GM12878 (cell line): Measurements from ENCODE around the gene CNNM2. TPM values are rescaled to one million over a fixed set of nuclear protein-coding genes. Genes with fewer than 3 reads are reported as not detected.

Source experiments
- ATAC-seq: fragments of 200-7000 bp; cut with Tn5 transposase; 3 replicates; pipeline ENCODE4 v1.9.1; 2020; ENCODE audit warnings: mild to moderate bottlenecking, moderate library complexity
- BruUV-seq: library from RNA; stranded (reverse); fragments of 400-500 nt; replicated peaks from 2 replicates; lab custom pipeline; 2021; lab: Mats Ljungman, UMichigan
- CTCF ChIA-PET: fragments of 300-600 bp; sonication (Branson Sonifier 250); formaldehyde crosslinking; extraction: SDS; loops from one replicate; lab custom pipeline; 2021; ENCODE audit warnings: inconsistent platforms; lab: Yijun Ruan, JAX
- POLR2A ChIA-PET: fragments of 350-600 bp; formaldehyde crosslinking; extraction: SDS; loops from one replicate; lab custom pipeline; 2021; ENCODE audit warnings: inconsistent platforms; lab: Charles Lee
- RAD21 ChIA-PET: fragments of 300-600 bp; sonication (Branson Sonifier 250); formaldehyde crosslinking; loops from one replicate; lab custom pipeline; 2023; ENCODE audit warnings: antibody characterized with exemption; ENCODE audit not compliant: unreplicated experiment; lab: Charles Lee
- SMC1A ChIA-PET: fragments of 300-600 bp; sonication (Branson Sonifier 250); formaldehyde crosslinking; loops from one replicate; lab custom pipeline; 2023; ENCODE audit not compliant: unreplicated experiment, uncharacterized antibody; lab: Charles Lee
- DNase-seq: peaks from one replicate; pipeline ENCODE4 v3.0.0-alpha.2; 2011; ENCODE audit warnings: low read depth, low spot score
- FAIRE-seq: peaks from 3 replicates; lab custom pipeline; 2011; peaks lifted over from hg19 to GRCh38; lab: Jason Lieb, UNC
- H2AFZ ChIP-seq: 2 replicates; pipeline ENCODE4 v1.6.0; 2011; ENCODE audit warnings: low read depth, low read length, control low read depth; ENCODE audit not compliant: control insufficient read depth
- H3K27ac ChIP-seq: 2 replicates; pipeline ENCODE4 v1.5.1; 2011; ENCODE audit warnings: control low read depth; ENCODE audit not compliant: control insufficient read depth, insufficient read depth
- H3K27me3 ChIP-seq, 2 experiments: replicated peaks in 1 of 2; 2 replicates each; pipeline versions ENCODE4 v1.6.0 to v1.6.1; 2011; ENCODE audit warnings: low read length in 1 of 2; ENCODE audit not compliant: control insufficient read depth in 2 of 2, insufficient read depth in 2 of 2
- H3K36me3 ChIP-seq, 2 experiments: 2 replicates each; pipeline ENCODE4 v1.5.1; 2011; ENCODE audit warnings: low read length in 1 of 2; ENCODE audit not compliant: control insufficient read depth in 2 of 2, insufficient read depth in 2 of 2
- H3K4me1 ChIP-seq: 2 replicates; pipeline ENCODE4 v1.6.1; 2011; ENCODE audit warnings: mild to moderate bottlenecking, low read length, moderate library complexity, mixed read lengths; ENCODE audit not compliant: control insufficient read depth, insufficient read depth
- H3K4me2 ChIP-seq: 2 replicates; pipeline ENCODE4 v1.6.0; 2011; ENCODE audit warnings: control low read depth; ENCODE audit not compliant: control insufficient read depth, insufficient read depth
- H3K4me3 ChIP-seq: fragments of 200-600 bp; sonication (generic); 2 replicates; pipeline ENCODE4 v1.5.1; 2016
- H3K79me2 ChIP-seq: 2 replicates; pipeline ENCODE4 v1.6.0; 2011; ENCODE audit warnings: low read length; ENCODE audit not compliant: control insufficient read depth, insufficient read depth
- H3K9ac ChIP-seq: 2 replicates; pipeline ENCODE4 v1.8.0; 2011; ENCODE audit warnings: low read length, control low read depth, mixed read lengths; ENCODE audit not compliant: control insufficient read depth, insufficient read depth
- H3K9me3 ChIP-seq: replicated peaks from 3 replicates; pipeline ENCODE4 v1.5.1; 2011; ENCODE audit warnings: mild to moderate bottlenecking, low read length; ENCODE audit not compliant: control insufficient read depth, insufficient read depth
- H4K20me1 ChIP-seq: 2 replicates; pipeline ENCODE4 v1.6.0; 2011; ENCODE audit not compliant: control insufficient read depth, insufficient read depth
- CHD1 ChIP-seq: IDR thresholded peaks from 2 replicates; pipeline ENCODE4 v1.6.1; 2012; ENCODE audit warnings: low read depth, low read length, improper control_type of control experiment
- MTA2 ChIP-seq: fragments of 450-650 bp; IDR thresholded peaks from 2 replicates; pipeline ENCODE4 v1.6.1; 2016; ENCODE audit warnings: low read depth, mild to moderate bottlenecking, moderate library complexity
- NFIC ChIP-seq: IDR thresholded peaks from 2 replicates; pipeline ENCODE4 v1.6.1; 2012; ENCODE audit warnings: low read depth, mild to moderate bottlenecking, inconsistent platforms, low read length, moderate library complexity
- PAX5 ChIP-seq: IDR thresholded peaks from 2 replicates; pipeline ENCODE4 v1.6.1; 2011; ENCODE audit warnings: low read depth, low read length, borderline replicate concordance
- ZZZ3 ChIP-seq: IDR thresholded peaks from 2 replicates; pipeline ENCODE4 v1.6.1; 2011; ENCODE audit warnings: low read depth; ENCODE audit not compliant: control insufficient read depth, insufficient read length
- WGBS: methylation state at CpG from one replicate; pipeline ENCODE4 v1.1.6; 2016; ENCODE audit warnings: low lambda C conversion rate; ENCODE audit not compliant: insufficient replicate concordance, insufficient coverage; ENCODE audit errors: missing lambda C conversion rate; 5-methylcytosine and 5-hydroxymethylcytosine counted together
- in situ Hi-C: fragments of 300-500 bp; cut with MboI; formaldehyde crosslinking; loops from 9 replicates; pipeline ENCODE4 v1.14.3; 2018; ENCODE audit warnings: mixed read lengths
- intact Hi-C: fragments of 100-400 bp; cut with micrococcal nuclease; formaldehyde crosslinking; loops from one replicate; pipeline ENCODE4 v1.14.2; 2022; ENCODE audit not compliant: unreplicated experiment
- polyA plus RNA-seq, 11 experiments: library from polyadenylated mRNA; depleted of rRNA in 4 of 11; unstranded in 6 of 11; stranded (reverse) in 5 of 11; fragments of >200 nt; fragmentation: Nextera tagmentation in 4 of 11; fragmentation: Illumina TruSeq in 1 of 11; extraction: Ambion mirVana in 4 of 11; extraction: Trizol in 1 of 11; gene quantifications; 1 replicate in 1 of 11; 2 replicates in 10 of 11; pipeline versions ENCODE4 v1.2.1 to v1.2.3, GENCODE V29; 2011 to 2016; ENCODE audit warnings: inconsistent platforms in 2 of 11, missing spikeins in 2 of 11, low read depth in 1 of 11
- total RNA-seq, 4 experiments: library from RNA; depleted of rRNA in 3 of 4; stranded (reverse); fragments of >200 nt in 3 of 4; fragmentation: Illumina TruSeq in 1 of 4; extraction: Trizol in 1 of 4; gene quantifications; 2 replicates each; pipeline versions ENCODE4 v1.2.1 to v1.2.3, GENCODE V29; 2013 to 2021
- TF ChIP-seq, protein P1 (sequence below): fragments of 450-650 bp; formaldehyde crosslinking; IDR thresholded peaks from 2 replicates; pipeline ENCODE4 v1.4.0; 2020; ENCODE audit warnings: mild to moderate bottlenecking, moderate library complexity
- TF ChIP-seq, protein P2 (sequence below): IDR thresholded peaks from 2 replicates; pipeline ENCODE4 v1.6.1; 2011; ENCODE audit warnings: low read depth, low read length, improper control_type of control experiment, borderline replicate concordance
- TF ChIP-seq, protein P3 (sequence below): fragments of 450-650 bp; IDR thresholded peaks from 2 replicates; pipeline ENCODE4 v1.6.1; 2018; ENCODE audit warnings: borderline replicate concordance, mild to moderate bottlenecking; ENCODE audit not compliant: partially characterized antibody
- TF ChIP-seq, protein P4 (sequence below): fragments of 450-650 bp; IDR thresholded peaks from 2 replicates; pipeline ENCODE4 v1.6.1; 2017; ENCODE audit warnings: mild to moderate bottlenecking, low read depth, inconsistent platforms; ENCODE audit not compliant: poor library complexity, severe bottlenecking
- TF ChIP-seq, protein P5 (sequence below): IDR thresholded peaks from 2 replicates; pipeline ENCODE4 v1.6.1; 2012; ENCODE audit warnings: low read depth, low read length, improper control_type of control experiment

Gene CNNM2
- total and polyA plus RNA-seq, 10 of the 15 experiments (the other 5 are each of a cell fraction or from before 2014, with no cell fraction given), result 0.18 to 7.3 (median 2.5) TPM

DNA sequence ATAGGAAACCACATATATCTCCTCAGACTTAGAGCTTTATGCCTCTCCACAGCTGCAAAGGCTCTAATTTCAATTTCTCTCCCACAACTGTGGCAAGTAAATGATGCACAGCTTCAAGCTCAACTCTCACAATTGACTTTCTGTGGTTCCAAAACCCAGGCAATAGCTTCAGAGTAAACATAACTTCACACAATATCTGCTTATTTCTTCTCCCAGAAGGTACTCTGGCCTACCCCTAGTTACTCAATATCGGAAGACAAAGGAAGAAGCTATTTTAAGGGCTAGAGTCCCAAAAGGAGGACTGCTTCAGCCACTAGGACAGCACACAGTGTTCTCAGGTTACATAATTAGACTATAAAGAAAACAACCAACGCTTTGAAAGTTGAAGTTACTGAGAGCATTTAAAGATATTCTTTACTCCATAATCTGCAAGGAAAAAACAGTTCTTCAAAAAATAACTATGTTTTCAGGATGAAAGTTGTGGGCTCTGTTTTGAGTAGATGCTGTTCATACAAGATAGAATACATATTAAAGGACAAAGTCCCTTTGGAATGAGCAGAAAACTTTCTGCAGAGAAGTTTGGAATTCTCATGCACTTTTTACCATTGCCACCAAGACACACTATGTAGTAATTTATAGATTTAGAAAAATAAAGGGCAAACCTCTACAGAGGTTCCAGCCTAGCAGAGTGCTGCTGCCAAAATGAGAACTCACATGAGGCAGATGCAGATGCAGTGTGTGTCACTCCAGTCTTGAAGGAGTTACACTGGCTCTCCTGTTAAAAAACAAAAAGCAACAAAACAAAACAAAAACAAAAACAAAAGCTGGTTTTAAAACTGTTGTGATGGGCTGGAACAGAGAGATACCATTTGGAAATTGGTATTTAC lies 193.2 kb downstream of the CNNM2 start:
- peak; percentile 65 for FAIRE-seq
- TF ChIP-seq, protein P1, sequence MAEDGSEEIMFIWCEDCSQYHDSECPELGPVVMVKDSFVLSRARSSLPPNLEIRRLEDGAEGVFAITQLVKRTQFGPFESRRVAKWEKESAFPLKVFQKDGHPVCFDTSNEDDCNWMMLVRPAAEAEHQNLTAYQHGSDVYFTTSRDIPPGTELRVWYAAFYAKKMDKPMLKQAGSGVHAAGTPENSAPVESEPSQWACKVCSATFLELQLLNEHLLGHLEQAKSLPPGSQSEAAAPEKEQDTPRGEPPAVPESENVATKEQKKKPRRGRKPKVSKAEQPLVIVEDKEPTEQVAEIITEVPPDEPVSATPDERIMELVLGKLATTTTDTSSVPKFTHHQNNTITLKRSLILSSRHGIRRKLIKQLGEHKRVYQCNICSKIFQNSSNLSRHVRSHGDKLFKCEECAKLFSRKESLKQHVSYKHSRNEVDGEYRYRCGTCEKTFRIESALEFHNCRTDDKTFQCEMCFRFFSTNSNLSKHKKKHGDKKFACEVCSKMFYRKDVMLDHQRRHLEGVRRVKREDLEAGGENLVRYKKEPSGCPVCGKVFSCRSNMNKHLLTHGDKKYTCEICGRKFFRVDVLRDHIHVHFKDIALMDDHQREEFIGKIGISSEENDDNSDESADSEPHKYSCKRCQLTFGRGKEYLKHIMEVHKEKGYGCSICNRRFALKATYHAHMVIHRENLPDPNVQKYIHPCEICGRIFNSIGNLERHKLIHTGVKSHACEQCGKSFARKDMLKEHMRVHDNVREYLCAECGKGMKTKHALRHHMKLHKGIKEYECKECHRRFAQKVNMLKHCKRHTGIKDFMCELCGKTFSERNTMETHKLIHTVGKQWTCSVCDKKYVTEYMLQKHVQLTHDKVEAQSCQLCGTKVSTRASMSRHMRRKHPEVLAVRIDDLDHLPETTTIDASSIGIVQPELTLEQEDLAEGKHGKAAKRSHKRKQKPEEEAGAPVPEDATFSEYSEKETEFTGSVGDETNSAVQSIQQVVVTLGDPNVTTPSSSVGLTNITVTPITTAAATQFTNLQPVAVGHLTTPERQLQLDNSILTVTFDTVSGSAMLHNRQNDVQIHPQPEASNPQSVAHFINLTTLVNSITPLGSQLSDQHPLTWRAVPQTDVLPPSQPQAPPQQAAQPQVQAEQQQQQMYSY (CRISPR knock-in tag), result no peak
- peak; percentile 84 for TF ChIP-seq NFIC
- TF ChIP-seq, protein P2, sequence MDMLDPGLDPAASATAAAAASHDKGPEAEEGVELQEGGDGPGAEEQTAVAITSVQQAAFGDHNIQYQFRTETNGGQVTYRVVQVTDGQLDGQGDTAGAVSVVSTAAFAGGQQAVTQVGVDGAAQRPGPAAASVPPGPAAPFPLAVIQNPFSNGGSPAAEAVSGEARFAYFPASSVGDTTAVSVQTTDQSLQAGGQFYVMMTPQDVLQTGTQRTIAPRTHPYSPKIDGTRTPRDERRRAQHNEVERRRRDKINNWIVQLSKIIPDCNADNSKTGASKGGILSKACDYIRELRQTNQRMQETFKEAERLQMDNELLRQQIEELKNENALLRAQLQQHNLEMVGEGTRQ, result no peak
- TF ChIP-seq CHD1, result no peak
- no peak; the same call in 1 of the 2 replicates for TF ChIP-seq PAX5
- peak; percentile 73; the same call in 1 of the 2 replicates for TF ChIP-seq MTA2
- TF ChIP-seq, protein P3, sequence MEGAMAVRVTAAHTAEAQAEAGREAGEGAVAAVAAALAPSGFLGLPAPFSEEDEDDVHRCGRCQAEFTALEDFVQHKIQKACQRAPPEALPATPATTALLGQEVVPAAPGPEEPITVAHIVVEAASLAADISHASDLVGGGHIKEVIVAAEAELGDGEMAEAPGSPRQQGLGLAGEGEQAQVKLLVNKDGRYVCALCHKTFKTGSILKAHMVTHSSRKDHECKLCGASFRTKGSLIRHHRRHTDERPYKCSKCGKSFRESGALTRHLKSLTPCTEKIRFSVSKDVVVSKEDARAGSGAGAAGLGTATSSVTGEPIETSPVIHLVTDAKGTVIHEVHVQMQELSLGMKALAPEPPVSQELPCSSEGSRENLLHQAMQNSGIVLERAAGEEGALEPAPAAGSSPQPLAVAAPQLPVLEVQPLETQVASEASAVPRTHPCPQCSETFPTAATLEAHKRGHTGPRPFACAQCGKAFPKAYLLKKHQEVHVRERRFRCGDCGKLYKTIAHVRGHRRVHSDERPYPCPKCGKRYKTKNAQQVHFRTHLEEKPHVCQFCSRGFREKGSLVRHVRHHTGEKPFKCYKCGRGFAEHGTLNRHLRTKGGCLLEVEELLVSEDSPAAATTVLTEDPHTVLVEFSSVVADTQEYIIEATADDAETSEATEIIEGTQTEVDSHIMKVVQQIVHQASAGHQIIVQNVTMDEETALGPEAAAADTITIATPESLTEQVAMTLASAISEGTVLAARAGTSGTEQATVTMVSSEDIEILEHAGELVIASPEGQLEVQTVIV, result no peak
- TF ChIP-seq, protein P4, sequence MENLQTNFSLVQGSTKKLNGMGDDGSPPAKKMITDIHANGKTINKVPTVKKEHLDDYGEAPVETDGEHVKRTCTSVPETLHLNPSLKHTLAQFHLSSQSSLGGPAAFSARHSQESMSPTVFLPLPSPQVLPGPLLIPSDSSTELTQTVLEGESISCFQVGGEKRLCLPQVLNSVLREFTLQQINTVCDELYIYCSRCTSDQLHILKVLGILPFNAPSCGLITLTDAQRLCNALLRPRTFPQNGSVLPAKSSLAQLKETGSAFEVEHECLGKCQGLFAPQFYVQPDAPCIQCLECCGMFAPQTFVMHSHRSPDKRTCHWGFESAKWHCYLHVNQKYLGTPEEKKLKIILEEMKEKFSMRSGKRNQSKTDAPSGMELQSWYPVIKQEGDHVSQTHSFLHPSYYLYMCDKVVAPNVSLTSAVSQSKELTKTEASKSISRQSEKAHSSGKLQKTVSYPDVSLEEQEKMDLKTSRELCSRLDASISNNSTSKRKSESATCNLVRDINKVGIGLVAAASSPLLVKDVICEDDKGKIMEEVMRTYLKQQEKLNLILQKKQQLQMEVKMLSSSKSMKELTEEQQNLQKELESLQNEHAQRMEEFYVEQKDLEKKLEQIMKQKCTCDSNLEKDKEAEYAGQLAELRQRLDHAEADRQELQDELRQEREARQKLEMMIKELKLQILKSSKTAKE, result peak; percentile 80
- TF ChIP-seq, protein P5, sequence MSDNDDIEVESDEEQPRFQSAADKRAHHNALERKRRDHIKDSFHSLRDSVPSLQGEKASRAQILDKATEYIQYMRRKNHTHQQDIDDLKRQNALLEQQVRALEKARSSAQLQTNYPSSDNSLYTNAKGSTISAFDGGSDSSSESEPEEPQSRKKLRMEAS, result no peak
- TF ChIP-seq ZZZ3, result no peak

More for the DNA sequence above, 193.2 kb downstream of the CNNM2 start:
- H3K9me3 ChIP-seq, result no peaks in the 10 kb centered on the region; the same call in 2 of the 3 replicates
- H3K79me2 ChIP-seq, result peaks cover 14% of the 10 kb centered on the region
- H3K4me1 ChIP-seq, result peaks cover 39% of the 10 kb centered on the region
- H3K36me3 ChIP-seq, result no peaks in the 10 kb centered on the region
- in situ Hi-C loops, result no loop called here
- POLR2A ChIA-PET, result interaction anchor here (0.6 to 3.2 kb wide), 10 partner anchors 10 to 189 kb away, joined by 3 to 31 read pairs (median 4); partner anchors contain the start of gene NT5C2
- 0 out of 2 replicates have a peak overlapping the region, but pooled peaks have one; percentile 13 for H3K9ac ChIP-seq
- WGBS, result 15% methylated on average over 2 of the region's 2 CpGs
- no peaks in the 10 kb centered on the region for H3K27me3 ChIP-seq
- H3K4me3 ChIP-seq, result peak overlapping the region; percentile 25; the same call in 1 of the 2 replicates
- DNase-seq, result peak; percentile 81
- CTCF ChIA-PET, result interaction anchor here (0.6 to 3.2 kb wide), 13 partner anchors 10 to 194 kb away, joined by 3 to 16 read pairs (median 5); partner anchors contain the start of gene CNNM2
- no peaks in the 10 kb centered on the region for H4K20me1 ChIP-seq
- intact Hi-C loops, result loop anchor here (2.0 kb wide), 1 partner anchor 74 kb away; no protein-coding TSS in a partner anchor
- H3K4me2 ChIP-seq, result peak overlapping the region; percentile 66
- H2AFZ ChIP-seq, result no peak overlapping the region
- BruUV-seq, result no TSS peak
- H3K27ac ChIP-seq, result peak overlapping the region; percentile 59
- ATAC-seq, result peak; percentile 74
- SMC1A ChIA-PET, result interaction anchor here (0.6 to 5.9 kb wide), 23 partner anchors 9 to 276 kb away, joined by 3 to 49 read pairs (median 6); partner anchors contain the start of gene NT5C2
- RAD21 ChIA-PET, result interaction anchor here (0.8 to 4.8 kb wide), 12 partner anchors 13 to 133 kb away, joined by 3 to 67 read pairs (median 4); partner anchors contain the start of gene NT5C2
